ENCODE measurements around the gene RPS25.
A peak's percentile ranks its signal among the peaks of the same experiment; 100 is the strongest.
"Not testable (repeated sequence)": the region's sequence is repeated elsewhere in the genome, so short reads cannot be mapped to it uniquely, and the experiment has no call there.

Gene RPS25

DNA sequence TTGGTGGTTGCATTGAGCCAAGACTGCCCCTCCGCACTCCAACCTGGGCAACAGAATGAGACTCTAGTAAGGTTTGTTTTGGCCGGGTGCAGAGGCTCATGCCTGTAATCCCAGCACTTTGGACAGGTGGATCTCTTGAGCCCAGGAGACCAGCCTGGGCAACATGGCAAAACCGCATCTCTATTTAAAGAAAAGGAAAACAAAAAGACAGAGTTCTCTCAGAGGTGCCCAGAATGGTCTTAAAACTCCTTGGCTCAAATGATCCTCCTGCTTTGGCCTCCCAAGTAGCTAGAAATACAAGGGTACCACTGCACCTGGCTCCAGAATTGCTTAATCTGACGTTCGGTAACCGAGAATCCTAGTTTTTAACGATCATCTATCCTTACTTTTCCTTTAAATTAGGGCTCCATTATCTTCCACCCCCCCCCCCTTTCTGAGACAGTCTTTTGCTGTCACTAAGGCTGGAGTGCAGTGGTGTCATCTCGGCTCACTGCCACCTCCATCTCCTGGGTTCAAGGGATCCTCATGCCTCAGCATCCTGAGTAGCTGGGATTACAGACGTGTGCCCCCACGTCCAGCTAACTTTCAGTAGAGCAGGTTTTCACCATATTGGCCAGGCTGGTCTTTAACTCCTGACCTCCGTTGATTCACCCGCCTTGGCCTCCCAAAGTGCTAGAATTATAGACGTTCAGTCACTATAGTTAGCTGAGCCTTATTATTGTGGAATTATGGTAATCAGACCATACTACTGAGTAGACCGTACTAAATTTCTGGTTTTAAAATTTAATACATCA is 1.7 kb downstream of the RPS25 start:
- DNase-seq (ENCODE audit: low read depth in 2 of 2), result no peak

DNA sequence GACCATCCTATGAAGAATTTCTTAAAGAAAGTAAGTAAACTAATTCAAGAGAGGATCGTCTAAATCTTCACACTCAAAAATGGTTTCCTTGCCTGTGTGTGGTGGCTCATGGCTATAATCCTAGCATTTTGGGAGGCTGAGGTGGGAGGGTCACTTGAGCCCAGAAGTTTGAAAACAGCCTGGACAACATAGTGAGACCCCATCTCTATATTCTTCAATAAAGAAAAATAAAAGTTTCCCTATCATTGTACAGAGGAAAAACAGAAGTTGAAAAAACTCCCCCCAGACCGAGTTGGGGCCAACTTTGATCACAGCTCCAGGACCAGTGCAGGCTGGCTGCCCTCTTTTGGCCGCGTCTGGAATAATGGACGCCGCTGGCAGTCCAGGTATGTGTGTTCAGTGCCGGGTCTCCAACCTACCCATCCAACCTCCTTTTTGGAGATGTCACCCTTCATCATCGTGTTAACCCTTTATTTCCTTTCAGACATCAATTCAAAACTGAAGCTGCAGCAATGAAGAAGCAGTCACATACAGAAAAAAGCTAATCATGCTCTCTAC is 3.0 kb downstream of the RPS25 start:
- DNase-seq (ENCODE audit: low read depth in 2 of 2), result no peak

GRCh38 chr11:119014209-119014924 is 3.8 kb downstream of the RPS25 start:
- no peak for DNase-seq (ENCODE audit: low read depth in 2 of 2)

GRCh38 chr11:119012629-119013170 is 5.4 kb downstream of the RPS25 start:
- DNase-seq (ENCODE audit: low read depth in 2 of 2), result no peak

DNA sequence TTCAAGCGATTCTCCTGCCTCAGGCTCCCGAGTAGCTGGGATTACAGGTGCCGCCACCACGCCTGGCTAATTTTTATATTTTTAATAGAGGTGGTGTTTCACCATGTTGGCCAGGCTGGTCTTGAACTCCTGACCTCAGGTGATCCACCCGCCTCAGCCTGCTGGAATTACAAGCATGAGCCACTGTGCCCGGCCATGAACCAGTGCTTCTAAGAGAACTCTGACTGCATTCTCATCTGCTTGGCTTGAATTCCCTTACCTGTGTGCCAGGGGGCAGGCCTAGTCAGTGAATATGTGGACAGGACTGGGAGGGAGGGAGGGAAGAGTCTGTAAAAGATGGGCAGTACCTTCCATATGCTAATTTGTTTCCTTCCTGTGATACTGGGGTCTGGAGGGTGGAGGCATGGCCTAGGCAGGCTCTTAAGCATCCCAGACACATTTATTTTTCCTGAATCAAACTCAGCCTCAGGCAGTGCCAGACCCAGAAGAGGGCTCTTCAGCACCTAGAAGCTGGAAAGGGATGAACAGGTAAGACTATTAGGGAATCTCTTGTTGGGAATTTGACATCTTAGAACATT is 6.6 kb downstream of the RPS25 start:
- no peak for DNase-seq (ENCODE audit: low read depth in 2 of 2)

GRCh38 chr11:119006656-119007055 is 11.5 kb downstream of the RPS25 start:
- no peak for DNase-seq (ENCODE audit: low read depth in 2 of 2)

- no peak for DNase-seq (ENCODE audit: low read depth in 2 of 2)
Measured at GRCh38 chr11:119000906-119001305, 17.2 kb downstream of the RPS25 start.

DNA sequence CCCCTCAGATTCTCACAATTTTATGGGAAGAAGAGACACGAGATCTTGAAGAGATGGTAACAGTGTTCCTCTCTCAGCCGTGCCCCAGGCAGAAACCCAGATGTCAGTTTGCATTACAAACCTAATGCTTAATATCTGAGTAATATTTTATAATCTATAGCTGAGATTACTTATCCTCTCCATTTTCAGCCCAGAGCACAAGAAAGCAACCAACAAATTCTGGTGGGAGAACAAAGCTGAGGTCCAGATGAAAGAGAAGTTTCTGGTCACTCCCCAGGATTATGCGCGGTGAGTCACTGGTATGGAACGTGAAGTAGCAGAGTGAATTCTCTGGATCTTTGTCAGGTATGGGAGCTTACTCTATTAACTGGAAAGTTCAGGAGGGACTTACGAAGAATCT is 19.3 kb downstream of the RPS25 start:
- DNase-seq (ENCODE audit: low read depth in 2 of 2), result no peak

- DNase-seq (ENCODE audit: low read depth in 2 of 2), result no peak
Measured at GRCh38 chr11:118998388-118998717, 19.8 kb downstream of the RPS25 start.

GRCh38 chr11:118997627-118998387 is 20.3 kb downstream of the RPS25 start, which contains the start of gene CENATAC:
Gene CENATAC, plus strand, starts transcription at chr11:118998138. Its CDS starts 60 bp downstream, at chr11:118998198.
- DNase-seq (ENCODE audit: low read depth in 2 of 2), result peak; percentile 92 to 94

DNA sequence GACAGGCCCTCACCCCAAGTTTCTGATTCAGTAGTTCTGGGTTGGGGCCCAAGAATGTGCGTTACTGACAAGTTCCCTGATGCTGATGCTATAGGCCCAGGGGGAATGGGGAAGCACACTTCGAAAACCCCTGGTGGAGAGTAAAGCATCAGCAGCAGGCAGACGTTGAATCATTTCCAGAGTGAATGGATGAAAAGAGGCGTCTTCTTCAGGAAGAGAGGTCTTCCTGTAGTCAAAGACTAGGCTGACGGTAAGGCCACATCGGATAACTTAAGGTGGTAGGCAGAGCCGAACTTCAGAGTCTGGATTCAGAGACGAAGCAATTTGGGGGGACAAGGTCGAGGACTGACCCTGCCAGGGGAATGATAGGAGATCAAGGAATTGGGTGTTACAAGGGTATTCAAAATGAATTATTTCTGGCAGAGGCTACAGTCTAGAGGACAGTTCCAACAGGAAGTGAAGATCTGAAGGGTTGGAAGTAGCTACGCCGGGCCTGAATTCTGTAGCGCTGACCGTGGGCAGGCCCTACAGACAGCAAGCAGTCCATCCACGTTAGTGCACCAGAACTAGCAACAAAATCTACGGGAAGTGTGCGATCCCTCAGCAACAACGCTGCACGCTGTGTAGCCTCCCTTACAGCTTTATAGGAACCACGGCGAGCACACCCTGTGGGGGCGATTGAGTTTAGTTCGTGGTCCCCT is 21.1 kb downstream of the RPS25 start:
- DNase-seq (ENCODE audit: low read depth in 2 of 2), result no peak

GRCh38 chr11:118991486-118992038 is 26.6 kb downstream of the RPS25 start:
- not testable (repeated sequence) for DNase-seq (ENCODE audit: low read depth in 2 of 2)

DNA sequence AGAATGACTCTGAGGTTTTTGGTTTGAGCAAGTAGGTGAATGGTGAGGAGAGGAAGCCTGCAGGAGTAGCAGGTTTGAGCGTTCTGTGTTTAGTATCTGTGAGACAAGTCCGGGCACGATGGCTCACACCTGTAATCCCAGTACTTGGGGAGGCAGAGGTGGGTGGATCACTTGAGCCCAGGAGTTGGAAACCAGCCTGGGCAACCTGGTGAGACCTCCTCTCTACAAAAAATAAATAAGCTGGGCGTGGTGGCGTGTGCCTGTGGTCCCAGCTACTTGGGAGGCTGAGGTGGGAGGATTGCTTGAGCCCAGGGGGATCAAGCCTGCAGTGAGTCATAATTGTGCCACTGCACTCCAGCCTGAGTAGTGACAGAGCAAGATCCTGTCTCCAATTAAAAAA is 29.9 kb downstream of the RPS25 start:
- no peak for DNase-seq (ENCODE audit: low read depth in 2 of 2)

DNA sequence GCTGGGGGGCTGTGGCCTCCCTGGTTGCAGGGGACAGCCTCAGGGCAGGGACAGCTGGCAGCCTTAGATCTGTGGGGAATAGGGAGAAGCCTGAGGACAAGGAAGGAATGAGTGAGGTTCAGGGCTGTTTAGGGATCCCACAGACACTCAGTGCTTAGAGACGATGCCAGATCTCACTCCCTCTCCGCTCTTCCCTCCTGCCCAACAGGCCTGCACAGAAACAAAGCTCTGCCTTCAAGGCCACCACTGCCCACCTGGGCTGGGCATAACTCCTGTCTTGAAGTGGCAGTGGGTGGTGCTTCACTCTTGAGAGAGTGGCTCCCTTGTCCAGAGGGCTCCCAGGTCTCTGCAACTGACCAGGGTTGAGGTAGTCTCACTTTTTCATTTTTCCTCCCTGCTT is 33.3 kb downstream of the RPS25 start:
- no peak for DNase-seq (ENCODE audit: low read depth in 2 of 2)

DNA sequence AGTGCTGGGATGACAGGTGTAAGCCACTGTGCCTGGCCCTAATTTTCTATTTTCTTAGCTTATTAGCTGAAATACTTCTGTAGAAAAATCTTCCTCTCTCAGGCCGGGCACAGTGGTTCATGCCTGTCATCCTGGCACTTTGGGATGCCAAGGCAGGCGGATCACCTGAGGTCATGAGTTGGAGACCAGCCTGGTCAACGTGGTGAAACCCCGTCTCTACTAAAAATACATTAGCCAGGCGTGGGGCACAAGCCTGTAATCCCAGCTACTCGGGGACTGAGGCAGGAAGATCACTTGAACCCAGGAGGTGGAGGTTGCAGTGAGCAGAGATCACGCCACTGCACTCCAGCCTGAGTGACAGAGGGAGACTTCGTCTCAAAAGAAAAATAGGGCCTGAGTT is 33.8 kb downstream of the RPS25 start:
- DNase-seq (ENCODE audit: low read depth in 2 of 2), result not testable (repeated sequence)

DNA sequence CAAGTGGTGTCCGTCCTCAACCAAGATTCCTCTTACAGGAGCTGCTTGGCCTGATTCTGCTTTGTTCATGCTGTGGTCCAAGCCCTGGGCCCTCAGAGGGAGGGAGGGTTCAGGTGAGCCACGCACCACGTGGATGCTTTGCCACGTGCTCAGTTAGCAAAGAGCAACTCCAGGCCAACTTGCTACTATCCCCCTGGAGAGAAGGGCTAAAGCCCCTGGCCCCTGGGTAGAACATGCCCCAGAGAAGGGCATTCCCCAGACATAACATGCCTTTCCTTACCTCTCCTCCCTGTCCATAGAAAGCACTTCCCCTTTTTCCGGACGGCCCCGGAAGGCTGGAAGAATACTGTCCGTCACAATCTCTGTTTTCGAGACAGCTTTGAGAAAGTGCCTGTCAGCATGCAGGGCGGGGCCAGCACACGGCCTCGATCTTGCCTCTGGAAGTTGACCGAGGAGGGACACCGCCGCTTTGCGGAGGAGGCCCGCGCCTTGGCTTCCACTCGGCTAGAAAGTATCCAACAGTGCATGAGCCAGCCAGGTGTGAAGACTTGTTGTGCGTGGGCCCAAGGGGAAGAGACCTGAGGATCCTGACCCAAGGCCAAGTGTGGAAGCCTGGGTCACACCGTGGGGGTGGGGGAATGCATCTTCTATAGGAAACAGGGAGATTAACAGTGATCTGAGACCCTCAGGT is 37.8 kb downstream of the RPS25 start:
- DNase-seq (ENCODE audit: low read depth in 2 of 2), result no peak

DNA sequence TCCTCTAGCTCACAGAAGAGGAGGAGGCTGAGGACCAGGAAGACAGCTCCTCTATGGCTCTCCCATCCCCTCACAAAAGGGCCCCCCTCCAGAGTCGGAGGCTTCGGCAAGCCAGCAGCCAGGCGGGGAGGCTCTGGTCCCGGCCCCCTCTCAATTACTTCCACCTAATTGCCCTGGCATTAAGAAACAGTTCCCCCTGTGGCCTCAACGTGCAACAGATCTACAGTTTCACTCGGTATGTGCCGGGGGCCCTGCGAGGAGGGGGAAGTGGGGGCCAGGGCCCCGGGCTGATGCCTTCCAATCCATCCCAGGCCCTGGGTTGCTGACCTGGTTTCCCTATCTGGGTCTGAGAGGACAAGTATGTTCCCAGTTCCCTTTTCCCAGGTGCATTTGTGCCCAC is 38.7 kb downstream of the RPS25 start:
- no peak for DNase-seq (ENCODE audit: low read depth in 2 of 2)

- no peak for DNase-seq (ENCODE audit: low read depth in 2 of 2)
Measured at GRCh38 chr11:118975771-118976709, 42.1 kb downstream of the RPS25 start.

- DNase-seq (ENCODE audit: low read depth in 2 of 2), result no peak
Measured at GRCh38 chr11:118973985-118974384, 44.2 kb downstream of the RPS25 start.
